GM18517 (cell line): ENCODE measurements around the gene HERC2.
"Not testable (repeated sequence)": the region's sequence is repeated elsewhere in the genome, so short reads cannot be mapped to it uniquely, and the experiment has no call there.

ENCODE experiments used
- ATAC-seq: cut with Tn5 transposase; IDR thresholded peaks from one replicate; pipeline ENCODE4 v1.9.1; 2021; ENCODE audit warnings: mild to moderate bottlenecking, moderate library complexity; ENCODE audit not compliant: unreplicated experiment

Gene HERC2

GRCh38 chr15:28227303-28227702 is 94.7 kb downstream of the HERC2 start:
- ATAC-seq = not testable (repeated sequence)

GRCh38 chr15:28222612-28223011 is 99.4 kb downstream of the HERC2 start:
- ATAC-seq = not testable (repeated sequence)

GRCh38 chr15:28221696-28222095 is 100.3 kb downstream of the HERC2 start:
- ATAC-seq = not testable (repeated sequence)

GRCh38 chr15:28219116-28219515 is 102.9 kb downstream of the HERC2 start:
- no peak for ATAC-seq

- not testable (repeated sequence) for ATAC-seq
Observed at GRCh38 chr15:28216946-28217546, 104.9 kb downstream of the HERC2 start.

- not testable (repeated sequence) for ATAC-seq
Observed at GRCh38 chr15:28215521-28215920, 106.5 kb downstream of the HERC2 start.

- not testable (repeated sequence) for ATAC-seq
Observed at GRCh38 chr15:28214006-28214790, 107.8 kb downstream of the HERC2 start.

GRCh38 chr15:28213393-28213792 is 108.6 kb downstream of the HERC2 start:
- ATAC-seq = not testable (repeated sequence)

- no peak for ATAC-seq
Observed at GRCh38 chr15:28208583-28208982, 113.4 kb downstream of the HERC2 start.

GRCh38 chr15:28205640-28206039 is 116.3 kb downstream of the HERC2 start:
- ATAC-seq = not testable (repeated sequence)

GRCh38 chr15:28203055-28203828 is 118.7 kb downstream of the HERC2 start:
- not testable (repeated sequence) for ATAC-seq

GRCh38 chr15:28202124-28202523 is 119.9 kb downstream of the HERC2 start:
- ATAC-seq = not testable (repeated sequence)

- ATAC-seq = not testable (repeated sequence)
Observed at GRCh38 chr15:28198215-28198614, 123.8 kb downstream of the HERC2 start.

- not testable (repeated sequence) for ATAC-seq
Observed at GRCh38 chr15:28197694-28198093, 124.3 kb downstream of the HERC2 start.

- not testable (repeated sequence) for ATAC-seq
Observed at GRCh38 chr15:28196581-28196980, 125.4 kb downstream of the HERC2 start.

GRCh38 chr15:28192772-28193171 is 129.2 kb downstream of the HERC2 start:
- no peak for ATAC-seq

- no peak for ATAC-seq
Observed at GRCh38 chr15:28191832-28192231, 130.1 kb downstream of the HERC2 start.

GRCh38 chr15:28190391-28191174 is 131.4 kb downstream of the HERC2 start:
- ATAC-seq = no peak

- ATAC-seq = no peak
Observed at GRCh38 chr15:28185148-28185895, 136.7 kb downstream of the HERC2 start.

GRCh38 chr15:28184166-28184565 is 137.8 kb downstream of the HERC2 start:
- no peak for ATAC-seq
